DMS53 treated with DMSO at 0.1 percent for 48 hours (cell line): ENCODE measurements around the gene TLK2.
A peak's percentile ranks its signal among the peaks of the same experiment; 100 is the strongest.
"Not testable (repeated sequence)": the region's sequence is repeated elsewhere in the genome, so short reads cannot be mapped to it uniquely, and the experiment has no call there.

Experiments used
- DNase-seq: peaks from one replicate; lab custom pipeline; 2025; ENCODE audit not compliant: unreplicated experiment; lab: John Stamatoyannopoulos, UW

TLK2 gene

GRCh38 chr17:62482553-62482952 is 3.9 kb downstream of the TLK2 start:
- not testable (repeated sequence) for DNase-seq

- DNase-seq: not testable (repeated sequence)
Measured at GRCh38 chr17:62490990-62491389, 12.4 kb downstream of the TLK2 start.

- DNase-seq: not testable (repeated sequence)
Measured at GRCh38 chr17:62493049-62493655, 14.5 kb downstream of the TLK2 start.

GRCh38 chr17:62494073-62494472 is 15.4 kb downstream of the TLK2 start:
- DNase-seq: not testable (repeated sequence)

- not testable (repeated sequence) for DNase-seq
Measured at GRCh38 chr17:62496344-62496743, 17.7 kb downstream of the TLK2 start.

- DNase-seq: not testable (repeated sequence)
Measured at GRCh38 chr17:62498796-62499195, 20.2 kb downstream of the TLK2 start.

GRCh38 chr17:62500463-62500862 is 21.8 kb downstream of the TLK2 start:
- not testable (repeated sequence) for DNase-seq

- DNase-seq: not testable (repeated sequence)
Measured at GRCh38 chr17:62504857-62505256, 26.2 kb downstream of the TLK2 start.

GRCh38 chr17:62507191-62507836 is 28.7 kb downstream of the TLK2 start:
- DNase-seq: not testable (repeated sequence)

- not testable (repeated sequence) for DNase-seq
Measured at GRCh38 chr17:62510247-62510819, 31.7 kb downstream of the TLK2 start.

GRCh38 chr17:62511014-62511413 is 32.4 kb downstream of the TLK2 start:
- DNase-seq: not testable (repeated sequence)

GRCh38 chr17:62516376-62516775 is 37.8 kb downstream of the TLK2 start:
- not testable (repeated sequence) for DNase-seq

GRCh38 chr17:62521295-62521694 is 42.7 kb downstream of the TLK2 start:
- DNase-seq: not testable (repeated sequence)

GRCh38 chr17:62524077-62524476 is 45.5 kb downstream of the TLK2 start:
- not testable (repeated sequence) for DNase-seq

- not testable (repeated sequence) for DNase-seq
Measured at GRCh38 chr17:62525317-62525716, 46.7 kb downstream of the TLK2 start.

- not testable (repeated sequence) for DNase-seq
Measured at GRCh38 chr17:62530936-62531335, 52.3 kb downstream of the TLK2 start.

GRCh38 chr17:62536557-62536956 is 57.9 kb downstream of the TLK2 start:
- not testable (repeated sequence) for DNase-seq

GRCh38 chr17:62541073-62541472 is 62.4 kb downstream of the TLK2 start:
- DNase-seq: not testable (repeated sequence)

GRCh38 chr17:62543278-62543775 is 64.7 kb downstream of the TLK2 start:
- not testable (repeated sequence) for DNase-seq

- DNase-seq: not testable (repeated sequence)
Measured at GRCh38 chr17:62546066-62546465, 67.4 kb downstream of the TLK2 start.

GRCh38 chr17:62552851-62553659 is 74.4 kb downstream of the TLK2 start:
- DNase-seq: peak; percentile 12
